ENCODE results near the gene RDH13. TPM values are rescaled to one million over a fixed set of nuclear protein-coding genes. Genes with fewer than 3 reads are reported as not detected.

RDH13 gene
- total RNA-seq, 1 experiment from 2014 or later = 80.4 TPM

DNA sequence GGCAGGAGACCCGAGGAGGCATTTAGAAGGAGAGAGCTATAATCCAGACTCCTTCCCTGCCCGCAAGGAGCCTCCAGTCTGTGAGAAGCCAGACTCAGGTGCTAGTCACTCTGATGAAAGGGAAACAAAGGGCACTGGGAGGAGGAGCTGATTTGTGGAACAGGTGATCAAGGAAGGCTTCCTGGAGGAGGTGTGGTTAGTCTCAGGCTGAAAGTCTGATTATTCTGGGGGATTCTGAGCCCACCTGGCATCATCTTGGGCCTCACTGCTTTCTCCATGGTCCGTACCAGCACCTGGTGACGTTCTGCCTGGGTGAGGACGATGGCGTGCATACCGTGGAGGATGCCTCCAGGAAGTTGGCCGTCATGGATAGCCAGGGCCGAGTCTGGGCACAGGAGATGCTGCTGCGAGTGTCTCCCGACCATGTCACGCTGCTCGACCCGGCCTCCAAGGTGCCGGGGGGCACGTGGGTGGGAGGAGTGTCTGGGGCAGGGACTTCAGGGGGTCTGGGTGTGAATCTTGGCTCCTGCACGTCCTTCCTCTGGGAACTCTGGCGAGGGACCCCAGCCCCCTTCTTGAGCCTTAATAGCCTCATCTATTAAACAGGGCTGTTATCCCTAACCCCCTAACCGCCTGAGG lies 16.6 kb upstream of the RDH13 start:
- no peak overlapping the region for H3K4me3 ChIP-seq (ENCODE audit: low read length)
- POLR2A ChIA-PET (ENCODE audit: unreplicated experiment) = no interaction called here
- TF ChIP-seq, protein P1, sequence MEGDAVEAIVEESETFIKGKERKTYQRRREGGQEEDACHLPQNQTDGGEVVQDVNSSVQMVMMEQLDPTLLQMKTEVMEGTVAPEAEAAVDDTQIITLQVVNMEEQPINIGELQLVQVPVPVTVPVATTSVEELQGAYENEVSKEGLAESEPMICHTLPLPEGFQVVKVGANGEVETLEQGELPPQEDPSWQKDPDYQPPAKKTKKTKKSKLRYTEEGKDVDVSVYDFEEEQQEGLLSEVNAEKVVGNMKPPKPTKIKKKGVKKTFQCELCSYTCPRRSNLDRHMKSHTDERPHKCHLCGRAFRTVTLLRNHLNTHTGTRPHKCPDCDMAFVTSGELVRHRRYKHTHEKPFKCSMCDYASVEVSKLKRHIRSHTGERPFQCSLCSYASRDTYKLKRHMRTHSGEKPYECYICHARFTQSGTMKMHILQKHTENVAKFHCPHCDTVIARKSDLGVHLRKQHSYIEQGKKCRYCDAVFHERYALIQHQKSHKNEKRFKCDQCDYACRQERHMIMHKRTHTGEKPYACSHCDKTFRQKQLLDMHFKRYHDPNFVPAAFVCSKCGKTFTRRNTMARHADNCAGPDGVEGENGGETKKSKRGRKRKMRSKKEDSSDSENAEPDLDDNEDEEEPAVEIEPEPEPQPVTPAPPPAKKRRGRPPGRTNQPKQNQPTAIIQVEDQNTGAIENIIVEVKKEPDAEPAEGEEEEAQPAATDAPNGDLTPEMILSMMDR (conservative IDR thresholded peaks at IDR 0.05; ENCODE audit: low read depth, low read length) = no peak
- no peak for TF ChIP-seq EZH2phosphoT487 (IDR thresholded peaks at IDR 0.05; ENCODE audit: borderline replicate concordance, low read length)
- no peak for TF ChIP-seq EZH2 (IDR thresholded peaks at IDR 0.05; ENCODE audit: low read length, unreplicated experiment)

DNA sequence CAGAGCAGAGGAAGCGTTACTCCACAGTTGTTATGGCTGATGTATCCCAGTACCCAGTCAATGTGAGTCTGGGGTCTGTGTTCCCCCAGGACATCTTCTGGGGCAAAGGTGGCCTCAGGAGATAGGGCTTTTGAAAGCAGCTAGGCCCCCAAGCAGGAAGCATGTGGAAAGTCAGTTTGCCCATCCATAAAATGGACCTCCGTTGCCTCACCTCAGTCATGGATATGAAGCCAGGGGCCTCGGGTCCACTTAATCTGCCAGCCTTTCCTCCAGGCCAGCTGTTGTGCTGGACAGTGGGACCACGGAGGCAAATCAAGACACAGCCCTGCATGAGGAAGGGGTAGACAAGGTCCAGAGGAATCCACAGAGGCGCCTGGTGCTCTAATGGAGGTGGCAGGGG lies 16.0 kb upstream of the RDH13 start:
- no peak overlapping the region for H3K9ac ChIP-seq (ENCODE audit: low read length)
- H3K36me3 ChIP-seq (ENCODE audit: low read depth, low read length) = peaks cover 6% of the 10 kb centered on the region
- DNase-seq (no peak), ATAC-seq (no peak)
- no peak overlapping the region for H3K4me2 ChIP-seq (ENCODE audit: low read length)
- H3K4me1 ChIP-seq (ENCODE audit: insufficient read depth, low read length) = peaks cover 17% of the 10 kb centered on the region
- H3K9me2 ChIP-seq (replicated peaks; ENCODE audit: low read length) = no peaks in the 10 kb centered on the region
- no peaks in the 10 kb centered on the region for H3K27me3 ChIP-seq (ENCODE audit: low read length)
- no peaks in the 10 kb centered on the region for H3F3A ChIP-seq (ENCODE audit: low read length, unreplicated experiment)
- ChIA-PET POLR2A (ENCODE audit: unreplicated experiment) (no interaction called here), CTCF (no interaction called here)
- BruUV-seq (replicated peaks) = no TSS peak
- peaks cover 11% of the 10 kb centered on the region; the same call in 1 of the 2 replicates for H3K79me2 ChIP-seq (ENCODE audit: low read length)
- H2AFZ ChIP-seq (ENCODE audit: low read length) = no peak overlapping the region
- H3K27ac ChIP-seq (ENCODE audit: low read length) = no peak overlapping the region
- no peak for TF ChIP-seq EZH2phosphoT487 (IDR thresholded peaks at IDR 0.05; ENCODE audit: borderline replicate concordance, low read length)
- TF ChIP-seq EZH2 (IDR thresholded peaks at IDR 0.05; ENCODE audit: low read length, unreplicated experiment) = no peak
- TF ChIP-seq, protein P1 (conservative IDR thresholded peaks at IDR 0.05; ENCODE audit: low read depth, low read length) = no peak
- H3K4me3 ChIP-seq (ENCODE audit: low read length) = no peak overlapping the region
- H4K20me1 ChIP-seq (ENCODE audit: low read length) = no peaks in the 10 kb centered on the region
- no peaks in the 10 kb centered on the region for H3K9me3 ChIP-seq (ENCODE audit: low read length)
- intact Hi-C loops (cut with micrococcal nuclease) = loop anchor here (10.0 kb wide), 1 partner anchor 86 kb away; the partner anchor contains the start of gene DNAAF3

More for the DNA sequence above, 16.6 kb upstream of the RDH13 start:
- H3K4me1 ChIP-seq (ENCODE audit: insufficient read depth, low read length) = peaks cover 17% of the 10 kb centered on the region
- no peak overlapping the region for H2AFZ ChIP-seq (ENCODE audit: low read length)
- no TSS peak for BruUV-seq (replicated peaks)
- H3K4me2 ChIP-seq (ENCODE audit: low read length) = no peak overlapping the region
- H3K9me2 ChIP-seq (replicated peaks; ENCODE audit: low read length) = no peaks in the 10 kb centered on the region
- intact Hi-C loops (cut with micrococcal nuclease) = loop anchor here (10.0 kb wide), 1 partner anchor 85 kb away; the partner anchor contains the start of gene DNAAF3
- H3F3A ChIP-seq (ENCODE audit: low read length, unreplicated experiment) = no peaks in the 10 kb centered on the region
- no peak overlapping the region for H3K27ac ChIP-seq (ENCODE audit: low read length)
- peaks cover 6% of the 10 kb centered on the region for H3K36me3 ChIP-seq (ENCODE audit: low read depth, low read length)
- no peaks in the 10 kb centered on the region for H4K20me1 ChIP-seq (ENCODE audit: low read length)
- peaks cover 11% of the 10 kb centered on the region; the same call in 1 of the 2 replicates for H3K79me2 ChIP-seq (ENCODE audit: low read length)
- H3K27me3 ChIP-seq (ENCODE audit: low read length) = no peaks in the 10 kb centered on the region
- DNase-seq = no peak
- CTCF ChIA-PET = no interaction called here
- H3K9ac ChIP-seq (ENCODE audit: low read length) = no peak overlapping the region
- H3K9me3 ChIP-seq (ENCODE audit: low read length) = no peaks in the 10 kb centered on the region
- no peak for ATAC-seq

DNA sequence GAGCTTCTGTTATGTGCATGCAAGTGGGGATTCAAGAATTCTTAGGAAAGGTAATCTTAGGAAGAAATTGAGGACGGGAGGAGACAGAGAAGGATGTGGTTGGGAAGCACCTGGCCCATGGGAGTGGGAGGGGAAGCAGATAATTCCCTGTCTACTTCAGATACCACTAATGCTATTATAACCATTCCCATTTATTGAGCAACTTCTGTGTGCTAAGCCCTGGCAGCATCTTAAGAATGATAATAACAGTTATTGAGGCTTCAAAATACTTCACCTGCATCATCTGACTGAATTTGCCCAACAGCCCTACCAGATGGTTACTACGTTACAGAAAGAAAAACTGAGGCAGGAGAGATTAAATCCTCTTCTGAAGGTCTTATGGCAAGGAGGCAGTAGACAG lies 14.2 kb upstream of the RDH13 start:
- no peaks in the 10 kb centered on the region for H3K9me2 ChIP-seq (replicated peaks; ENCODE audit: low read length)
- no peaks in the 10 kb centered on the region for H4K20me1 ChIP-seq (ENCODE audit: low read length)
- H3K9me3 ChIP-seq (ENCODE audit: low read length) = no peaks in the 10 kb centered on the region
- H2AFZ ChIP-seq (ENCODE audit: low read length) = no peak overlapping the region
- no peak overlapping the region for H3K9ac ChIP-seq (ENCODE audit: low read length)
- no peaks in the 10 kb centered on the region for H3F3A ChIP-seq (ENCODE audit: low read length, unreplicated experiment)
- POLR2A ChIA-PET (ENCODE audit: unreplicated experiment) = no interaction called here
- H3K4me3 ChIP-seq (ENCODE audit: low read length) = no peak overlapping the region
- BruUV-seq (replicated peaks) = TSS peak; percentile 58
- TF ChIP-seq EZH2 (IDR thresholded peaks at IDR 0.05; ENCODE audit: low read length, unreplicated experiment) (no peak), EZH2phosphoT487 (IDR thresholded peaks at IDR 0.05; ENCODE audit: borderline replicate concordance, low read length) (no peak)
- TF ChIP-seq, protein P1 (conservative IDR thresholded peaks at IDR 0.05; ENCODE audit: low read depth, low read length) = no peak
- intact Hi-C loops (cut with micrococcal nuclease) = loop anchor here (10.0 kb wide), 1 partner anchor 88 kb away; the partner anchor contains the start of gene DNAAF3
- H3K36me3 ChIP-seq (ENCODE audit: low read depth, low read length) = peaks cover 2% of the 10 kb centered on the region
- H3K27me3 ChIP-seq (ENCODE audit: low read length) = no peaks in the 10 kb centered on the region
- no peak overlapping the region for H3K27ac ChIP-seq (ENCODE audit: low read length)
- CTCF ChIA-PET = no interaction called here
- DNase-seq (no peak), ATAC-seq (no peak)
- peaks cover 18% of the 10 kb centered on the region for H3K4me1 ChIP-seq (ENCODE audit: insufficient read depth, low read length)
- H3K79me2 ChIP-seq (ENCODE audit: low read length) = peaks cover 11% of the 10 kb centered on the region; the same call in 1 of the 2 replicates
- peak overlapping the region; percentile 83; the same call in 1 of the 2 replicates for H3K4me2 ChIP-seq (ENCODE audit: low read length)

Data from PC-3 (cell line).